ENCODE data around the gene SMC3.

Gene SMC3

GRCh38 chr10:110568055-110568735 is 700 bp downstream of the SMC3 start:
- H3K4me1 Mint-ChIP-seq: peaks cover 61% of the 10 kb centered on the region
- no peak for TF ChIP-seq CTCF (IDR thresholded peaks at IDR 0.05)
- peak; percentile 52 for DNase-seq
- peak overlapping the region; percentile 97 for H3K4me3 Mint-ChIP-seq
- H3K27ac Mint-ChIP-seq: peak overlapping the region; percentile 96
- H3K36me3 Mint-ChIP-seq (ENCODE audit: low read depth): peaks cover 10% of the 10 kb centered on the region
- H3K9me3 Mint-ChIP-seq: no peaks in the 10 kb centered on the region
- peaks cover 4% of the 10 kb centered on the region for H3K27me3 Mint-ChIP-seq (ENCODE audit: low read depth, poor library complexity)

GRCh38 chr10:110569122-110569521 is 1.6 kb downstream of the SMC3 start:
- Mint-ChIP-seq H3K27me3 (ENCODE audit: low read depth, poor library complexity) (no peaks in the 10 kb centered on the region), H3K4me3 (peak overlapping the region; percentile 97), H3K36me3 (ENCODE audit: low read depth) (peaks cover 10% of the 10 kb centered on the region), H3K9me3 (no peaks in the 10 kb centered on the region), H3K4me1 (peaks cover 53% of the 10 kb centered on the region), H3K27ac (no peak overlapping the region)
- no peak for DNase-seq
- no peak for TF ChIP-seq CTCF (IDR thresholded peaks at IDR 0.05)

GRCh38 chr10:110569736-110570135 is 2.2 kb downstream of the SMC3 start:
- Mint-ChIP-seq H3K27ac (peak overlapping the region; percentile 20), H3K4me3 (peak overlapping the region; percentile 97), H3K4me1 (peaks cover 47% of the 10 kb centered on the region), H3K27me3 (ENCODE audit: low read depth, poor library complexity) (no peaks in the 10 kb centered on the region), H3K9me3 (no peaks in the 10 kb centered on the region), H3K36me3 (ENCODE audit: low read depth) (peaks cover 10% of the 10 kb centered on the region)
- no peak for DNase-seq
- no peak for TF ChIP-seq CTCF (IDR thresholded peaks at IDR 0.05)

GRCh38 chr10:110571093-110571743 is 3.7 kb downstream of the SMC3 start:
- Mint-ChIP-seq H3K9me3 (no peaks in the 10 kb centered on the region), H3K4me1 (peaks cover 45% of the 10 kb centered on the region), H3K36me3 (ENCODE audit: low read depth) (peaks cover 16% of the 10 kb centered on the region), H3K27ac (no peak overlapping the region), H3K27me3 (ENCODE audit: low read depth, poor library complexity) (no peaks in the 10 kb centered on the region), H3K4me3 (no peak overlapping the region)
- no peak for DNase-seq
- TF ChIP-seq CTCF (IDR thresholded peaks at IDR 0.05): no peak

- no peak overlapping the region for H3K4me3 Mint-ChIP-seq
- TF ChIP-seq CTCF (IDR thresholded peaks at IDR 0.05): no peak
- H3K36me3 Mint-ChIP-seq (ENCODE audit: low read depth): peaks cover 29% of the 10 kb centered on the region
- no peak overlapping the region for H3K27ac Mint-ChIP-seq
- no peak for DNase-seq
- peaks cover 37% of the 10 kb centered on the region for H3K4me1 Mint-ChIP-seq
- H3K27me3 Mint-ChIP-seq (ENCODE audit: low read depth, poor library complexity): no peaks in the 10 kb centered on the region
- H3K9me3 Mint-ChIP-seq: no peaks in the 10 kb centered on the region
These were observed 5.4 kb downstream of the SMC3 start for GRCh38 chr10:110572862-110573261.

- Mint-ChIP-seq H3K27ac (peak overlapping the region; percentile 25), H3K4me3 (no peak overlapping the region), H3K36me3 (ENCODE audit: low read depth) (peaks cover 45% of the 10 kb centered on the region), H3K27me3 (ENCODE audit: low read depth, poor library complexity) (no peaks in the 10 kb centered on the region), H3K4me1 (peaks cover 25% of the 10 kb centered on the region), H3K9me3 (no peaks in the 10 kb centered on the region)
- TF ChIP-seq CTCF (IDR thresholded peaks at IDR 0.05): no peak
- no peak for DNase-seq
These were observed 6.9 kb downstream of the SMC3 start for GRCh38 chr10:110574420-110574819.

Measured in nephron progenitor cell (in vitro differentiated cells).